NCI-H226 (cell line): ENCODE data around the gene KREMEN1.

ENCODE experiments used
- DNase-seq: peaks from one replicate; pipeline ENCODE4 v3.0.0-alpha.2; 2015

Gene KREMEN1

DNA sequence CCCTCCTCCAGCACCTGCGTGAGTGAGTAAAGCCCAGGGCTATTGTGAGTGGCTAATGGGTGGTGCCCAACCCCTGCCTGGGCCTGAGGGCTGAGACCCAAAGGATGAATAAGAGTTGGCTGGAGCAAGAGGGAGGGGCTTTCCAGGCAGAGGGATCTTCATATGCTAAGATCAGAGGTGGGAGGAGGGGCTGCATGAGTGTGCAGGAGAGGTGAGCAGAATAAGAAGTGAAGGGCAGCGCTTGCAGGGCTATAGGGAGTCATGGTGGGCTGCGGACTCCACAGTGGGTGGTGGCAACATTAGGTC, 136.7 kb downstream of the KREMEN1 start:
- no peak for DNase-seq

DNA sequence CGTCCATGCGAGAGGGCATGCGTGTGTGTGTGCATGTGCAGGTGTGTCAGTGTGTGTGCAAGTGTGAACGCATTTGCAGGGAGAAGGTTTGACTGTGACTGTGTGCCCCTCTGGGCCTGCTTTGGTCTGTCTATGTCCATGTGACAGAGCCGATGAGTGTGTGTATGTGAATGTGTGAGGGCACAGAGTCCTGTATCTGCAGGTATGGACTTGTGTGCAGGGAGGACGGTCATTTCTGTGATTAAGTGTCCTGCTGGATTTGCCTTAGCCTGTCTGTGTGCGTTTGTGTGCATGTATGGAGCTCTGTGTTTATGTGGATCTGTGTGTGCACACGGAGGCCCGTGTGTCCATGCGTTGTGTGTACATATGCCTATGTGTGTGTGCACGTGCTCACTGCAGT, 138.2 kb downstream of the KREMEN1 start:
- no peak for DNase-seq

DNA sequence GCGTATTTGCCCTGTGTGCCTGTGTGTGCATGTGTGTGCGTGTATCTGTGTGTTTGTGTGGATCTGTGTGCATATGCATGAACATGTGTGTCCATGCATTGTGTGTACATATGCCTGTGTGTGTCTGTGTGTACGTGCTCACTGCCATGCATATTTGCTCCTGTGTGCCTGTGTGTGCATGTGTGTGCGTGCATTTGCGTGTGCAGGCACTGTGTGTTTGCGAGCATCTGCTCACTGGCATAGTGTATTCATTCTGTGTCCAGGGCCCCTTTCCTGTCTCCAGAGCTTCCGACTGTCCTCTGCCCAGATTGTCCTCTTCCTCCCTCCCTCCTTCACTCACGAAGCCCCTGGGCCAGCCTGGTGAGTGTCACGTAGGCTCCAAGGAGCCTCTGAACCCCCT, 138.6 kb downstream of the KREMEN1 start:
- no peak for DNase-seq

DNA sequence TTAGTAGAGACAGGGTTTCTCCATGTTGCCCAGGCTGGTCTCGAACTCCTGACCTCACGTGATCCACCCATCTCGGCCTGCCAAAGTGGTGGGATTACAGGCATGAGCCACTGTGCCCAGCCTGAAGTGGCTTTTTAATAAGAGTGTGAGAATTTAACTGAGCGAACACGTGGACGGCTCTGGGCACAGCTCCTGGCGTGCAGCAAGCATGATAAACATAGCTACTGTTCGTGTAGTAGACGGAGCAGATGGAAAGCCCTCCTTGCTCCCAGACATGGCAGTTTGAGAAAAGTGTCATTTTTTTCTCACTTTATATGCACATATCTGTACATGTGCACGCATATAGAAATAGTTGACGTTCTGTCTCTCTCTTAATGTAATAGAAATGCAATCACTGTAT, 139.9 kb downstream of the KREMEN1 start:
- no peak for DNase-seq

DNA sequence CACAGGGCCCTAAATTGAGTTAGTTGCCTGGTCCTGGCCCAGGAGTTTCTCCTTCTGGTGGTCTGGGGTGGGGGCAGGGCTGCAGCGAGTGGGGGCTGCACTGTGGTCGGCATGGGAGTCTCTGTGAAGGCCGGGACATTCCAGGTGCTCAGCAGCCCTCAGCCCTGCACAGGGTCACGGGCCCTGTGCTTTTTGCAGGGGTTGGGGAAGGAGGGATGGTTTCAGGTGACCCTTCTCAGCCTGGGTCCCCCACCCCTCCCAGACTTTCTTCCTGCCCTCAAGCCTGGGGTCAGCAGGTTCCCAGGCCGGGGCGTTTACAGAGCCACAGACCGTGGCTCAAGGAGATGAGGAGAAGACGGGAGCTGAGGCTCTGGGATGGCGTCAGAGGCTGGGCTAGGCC, 140.7 kb downstream of the KREMEN1 start:
- no peak for DNase-seq

DNA sequence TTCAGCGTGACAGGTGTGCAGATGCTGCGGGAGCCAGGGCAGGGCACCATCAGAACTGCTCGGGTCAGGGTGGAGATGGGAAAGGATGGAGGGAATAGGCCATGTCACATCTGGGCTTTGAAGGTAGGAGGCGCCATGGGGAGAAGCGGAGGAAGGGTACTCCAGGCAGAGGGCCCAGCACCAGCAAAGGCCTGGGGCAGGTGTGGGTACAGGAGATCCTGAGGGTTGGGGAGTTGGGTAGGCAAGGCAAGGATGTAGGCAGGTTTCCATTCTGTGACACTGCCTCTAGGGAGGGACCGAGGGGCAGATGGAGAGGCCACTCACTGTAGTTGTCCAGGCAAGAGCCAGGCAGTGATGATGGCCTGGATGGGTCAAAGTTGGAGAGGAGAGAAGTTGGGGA, 141.4 kb downstream of the KREMEN1 start:
- DNase-seq: no peak

DNA sequence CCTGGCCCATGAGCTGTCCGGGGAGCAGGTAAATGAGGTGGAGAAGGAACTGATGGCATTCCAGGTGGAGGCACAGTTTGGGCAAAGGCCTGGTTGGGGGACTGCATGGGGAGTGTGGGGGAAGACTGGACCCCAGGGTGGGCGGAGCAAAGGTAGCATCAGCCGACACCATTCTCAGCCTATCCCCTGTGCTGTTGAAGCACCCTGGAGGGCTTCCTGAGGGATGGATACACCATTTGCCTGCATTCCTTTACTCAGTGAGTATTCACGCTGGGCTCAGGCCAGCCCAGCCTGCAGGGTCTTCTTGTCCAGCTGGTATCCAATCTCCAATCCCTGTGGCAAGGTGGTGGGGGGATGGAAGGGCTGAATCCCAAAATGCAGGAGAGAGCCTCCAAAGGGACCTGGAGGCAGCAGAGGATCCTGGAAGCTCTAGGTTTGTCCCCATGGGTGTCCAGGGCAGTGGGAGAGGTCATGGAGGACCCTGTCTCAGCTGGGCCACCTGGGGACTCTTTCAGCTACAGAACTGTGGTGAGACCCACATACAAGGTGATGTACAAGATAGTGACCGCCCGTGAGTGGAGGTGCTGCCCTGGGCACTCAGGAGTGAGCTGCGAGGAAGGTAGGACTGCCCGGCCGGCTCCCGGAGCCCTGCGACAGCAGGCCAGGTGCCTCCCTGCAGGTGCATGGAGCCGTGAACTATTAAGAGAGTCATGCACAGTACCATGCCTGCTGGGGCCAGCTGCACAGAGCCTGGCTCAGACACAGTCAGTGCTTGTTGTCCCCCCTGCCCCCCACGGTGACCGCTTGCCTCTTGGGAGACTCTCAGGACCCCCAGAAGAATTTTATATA, 142.4 kb downstream of the KREMEN1 start:
- no peak for DNase-seq

DNA sequence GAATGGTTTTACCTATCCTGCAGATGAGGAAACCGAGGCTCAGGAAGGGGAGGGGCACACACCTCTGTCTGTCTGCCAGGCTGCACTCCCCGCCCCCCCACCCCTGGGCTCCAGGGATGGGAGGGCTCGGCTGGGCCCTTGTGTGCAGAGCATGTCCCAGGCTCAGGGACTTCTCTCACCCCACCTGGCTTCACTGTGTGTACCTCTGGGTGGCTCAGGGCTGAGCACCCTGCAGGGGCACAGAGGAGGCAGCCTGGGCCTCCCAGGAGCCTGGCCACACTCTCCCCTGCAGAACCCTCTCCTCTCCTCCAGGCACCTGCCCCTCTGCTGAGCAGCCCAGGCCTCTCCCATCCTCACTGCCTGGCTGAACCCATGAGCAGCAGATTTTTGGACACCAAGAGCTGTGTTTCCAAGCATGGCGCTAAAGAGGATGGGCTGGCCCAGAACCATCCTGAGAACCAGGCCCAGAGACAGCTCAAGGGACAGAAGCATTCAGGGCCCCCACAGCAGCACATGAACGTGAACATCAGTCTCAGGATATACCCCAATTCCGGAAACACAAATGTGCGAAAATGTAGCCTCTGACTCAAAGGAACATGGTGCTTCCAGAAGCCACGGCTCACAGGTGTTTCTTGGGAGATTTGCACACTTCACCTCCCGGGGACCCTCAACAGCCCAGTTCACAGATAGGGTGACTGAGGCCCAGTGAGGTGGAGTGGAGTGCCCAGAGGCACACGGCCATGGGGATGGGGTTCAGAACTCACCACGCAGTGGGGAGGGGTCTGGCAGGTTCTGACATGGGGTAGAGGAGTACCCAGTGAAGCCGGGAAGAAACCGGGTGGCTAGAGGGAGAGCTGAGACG, 143.4 kb downstream of the KREMEN1 start:
- DNase-seq: no peak

DNA sequence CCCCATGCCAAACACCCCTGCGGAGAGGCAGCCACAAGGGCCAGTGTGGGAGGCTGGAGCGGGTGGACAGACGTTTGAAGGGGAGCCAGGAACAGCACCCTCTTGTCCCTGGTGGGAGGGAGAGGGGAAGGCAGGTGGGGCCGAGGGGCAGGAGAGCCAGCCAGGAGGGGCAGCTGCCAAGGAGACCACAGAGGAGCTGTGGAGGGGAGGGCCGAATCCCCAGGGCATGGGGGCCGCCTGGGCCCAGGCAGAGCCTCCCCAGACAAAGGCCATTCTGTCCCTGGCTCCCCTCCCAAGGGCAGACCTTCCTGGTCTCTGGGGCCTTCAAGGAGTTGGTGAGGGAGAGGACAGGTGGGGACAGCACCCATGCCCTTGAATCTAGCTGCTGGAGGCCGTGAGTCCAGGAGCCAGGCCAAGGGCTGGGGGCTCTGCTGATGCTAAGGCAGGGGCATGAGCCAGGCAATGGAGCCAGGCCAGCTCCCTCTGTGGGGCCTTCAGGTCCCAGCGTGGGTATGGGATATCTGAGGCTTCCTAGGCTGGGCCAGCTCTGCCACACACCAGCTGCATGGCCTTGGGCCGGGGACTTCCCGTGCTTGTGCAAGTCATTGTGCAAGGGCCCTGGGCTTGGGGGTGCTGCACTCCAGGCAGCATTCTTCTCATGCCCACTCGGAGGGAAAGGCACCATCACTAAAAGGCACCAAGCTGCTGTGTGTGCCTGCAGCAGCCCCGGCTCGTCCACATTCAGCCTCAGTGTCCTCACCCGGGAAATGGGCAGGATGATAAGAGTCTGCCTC, 144.2 kb downstream of the KREMEN1 start:
- peak; percentile 20 for DNase-seq
